Heart left ventricle (tissue), 13 donors: Measurements from ENCODE around the gene CASP12.

Source experiments
- CTCF ChIP-seq, 12 donors: fragments of 200-600 bp; sonication (generic) in 4 of 12; IDR thresholded peaks; one replicate each; pipeline versions ENCODE4 v1.5.0 to v1.8.0; 2018 to 2022; ENCODE audit warnings: antibody characterized with exemption in 12 of 12, mild to moderate bottlenecking in 5 of 12
- POLR2A ChIP-seq, 2 donors: fragments of 450-650 bp; IDR thresholded peaks; one replicate each; pipeline ENCODE4 v1.6.1; 2017; ENCODE audit warnings: antibody characterized with exemption in 2 of 2, mild to moderate bottlenecking in 2 of 2, moderate library complexity in 2 of 2
- donor health status: ischemic (EF 13 %, LVEDD 7.1; RV severe dilation, severe dysfunction).
- donor health status: DM: no; HTN: yes; CAD: no.
- donor health status: DM: no; HTN: no; CAD: no.
- donor health status: ischemic (EF 25% LVEDD 6.9; RV normal size, moderate dysfunction).
- donor health status: ischemic (EF 25% LVEDD 5.7; RV mildly dilated, moderate dysfunction).
- donor health status: ischemic (EF 35%, LVEDD 5.7; RV mildly dilated, moderate dysfunction).
- donor health status: nonischemic (EF 11% LVEDD 7.7; RV severe dilation, severe dysfunction).
- donor health status: DM: yes; HTN: yes; CAD: no.
- donor health status: PGD.
- donor health status: ischemic (EF 29% LVEDD 5.4; RV normal size, mild dysfunction).
- donor health status: nonischemic (EF 23%, LVEDD 6.1; RV moderate dilation, normal function).

- TF ChIP-seq POLR2A (IDR thresholded peaks at IDR 0.05) (no peak), CTCF (IDR thresholded peaks at IDR 0.05) (no peak)
Observed at GRCh38 chr11:104944076-104944475, 45.8 kb upstream of the CASP12 start.
